Measurements from ENCODE around the gene ATP8A2.
"Not testable (repeated sequence)": the region's sequence is repeated elsewhere in the genome, so short reads cannot be mapped to it uniquely, and the experiment has no call there.

The ATP8A2 gene

GRCh38 chr13:25761041-25761440 is 389.3 kb downstream of the ATP8A2 start:
- DNase-seq (ENCODE audit: extremely low read depth in 1 of 2, low read depth in 1 of 2): no peak

GRCh38 chr13:25762281-25762680 is 390.5 kb downstream of the ATP8A2 start:
- DNase-seq (ENCODE audit: extremely low read depth in 1 of 2, low read depth in 1 of 2): no peak

DNA sequence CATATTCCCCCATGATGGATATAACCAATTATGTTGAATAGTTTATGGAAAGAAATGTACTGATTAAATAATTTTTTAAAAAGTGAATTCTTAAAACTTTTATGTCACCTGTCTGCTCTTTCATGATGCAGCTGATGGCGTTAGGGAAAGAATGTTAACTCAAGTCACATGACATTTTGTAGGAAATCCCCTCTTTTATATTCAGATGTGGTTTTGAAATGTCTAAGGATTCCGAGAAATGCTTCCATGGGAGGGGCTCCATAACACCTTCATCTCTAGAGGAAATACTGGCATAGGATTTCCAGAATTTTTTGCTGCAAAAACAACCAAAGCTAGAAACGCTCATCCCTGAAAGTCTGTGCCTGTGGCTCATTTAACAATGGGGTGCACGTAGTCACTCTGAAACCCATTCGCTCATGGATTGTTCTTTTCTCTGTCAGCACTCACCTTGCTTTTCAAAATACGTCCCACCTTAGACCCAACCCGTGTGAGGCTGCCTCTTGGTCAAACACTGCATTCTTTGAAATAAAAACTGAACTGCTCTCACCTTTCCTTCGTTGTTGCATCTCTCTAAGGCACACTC is 391.1 kb downstream of the ATP8A2 start:
- no peak for DNase-seq (ENCODE audit: extremely low read depth in 1 of 2, low read depth in 1 of 2)

DNA sequence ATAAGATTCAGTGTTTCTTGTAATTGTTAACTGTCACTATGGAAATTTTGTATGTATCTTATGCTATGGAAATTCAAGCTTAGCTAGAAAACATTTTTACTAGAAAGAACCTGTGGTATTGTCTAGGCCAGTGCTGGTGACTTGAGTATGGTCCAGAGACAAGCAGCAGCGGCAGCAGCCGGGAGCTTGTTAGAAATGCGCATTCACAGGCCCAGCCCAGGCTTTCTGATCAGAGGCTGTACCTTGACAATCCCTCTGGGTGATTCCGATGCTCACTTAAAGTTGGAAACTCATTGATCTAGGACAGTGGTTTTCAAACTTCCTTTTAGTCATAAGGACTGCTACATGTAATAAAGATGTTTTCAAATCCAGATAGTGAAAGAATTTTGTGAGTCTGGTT is 392.6 kb downstream of the ATP8A2 start:
- no peak for DNase-seq (ENCODE audit: extremely low read depth in 1 of 2, low read depth in 1 of 2)

DNA sequence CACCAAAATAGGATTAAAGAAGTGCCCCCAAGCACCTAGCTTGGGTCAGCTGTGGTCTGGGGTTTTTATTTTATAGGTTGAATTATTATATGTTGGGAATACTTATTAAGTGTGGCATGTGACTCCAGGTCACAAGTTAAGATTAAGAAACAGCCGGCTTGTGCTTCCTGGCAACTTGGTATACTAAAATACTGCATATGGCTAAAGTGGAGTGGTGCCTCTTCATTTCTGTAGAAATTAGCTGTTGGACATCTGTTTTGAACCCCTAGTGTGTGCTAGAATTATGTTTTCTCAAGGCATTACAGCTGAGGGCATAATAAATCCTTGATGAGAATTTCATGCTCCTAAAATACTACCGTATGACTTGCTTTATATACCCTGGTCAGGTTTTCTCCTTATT is 393.5 kb downstream of the ATP8A2 start:
- no peak for DNase-seq (ENCODE audit: extremely low read depth in 1 of 2, low read depth in 1 of 2)

DNA sequence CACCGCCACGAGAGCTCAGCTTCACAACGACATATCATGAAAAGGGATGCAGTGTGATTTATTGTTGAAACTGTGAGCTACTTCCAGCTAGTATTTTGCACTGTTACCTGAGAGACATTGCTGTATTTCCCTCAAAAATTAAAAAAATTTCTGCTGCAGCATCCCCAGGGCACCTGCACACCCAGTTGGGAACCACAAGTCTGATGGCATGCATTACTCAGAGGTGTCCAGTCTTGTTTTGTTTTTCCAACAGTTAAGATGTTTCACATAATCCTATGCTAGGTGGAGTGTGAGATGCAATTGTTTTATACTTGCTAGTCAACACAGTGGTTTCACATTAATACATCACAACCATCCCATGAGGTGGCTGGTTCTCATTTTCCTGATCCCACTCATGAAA is 394.8 kb downstream of the ATP8A2 start:
- no peak for DNase-seq (ENCODE audit: extremely low read depth in 1 of 2, low read depth in 1 of 2)

DNA sequence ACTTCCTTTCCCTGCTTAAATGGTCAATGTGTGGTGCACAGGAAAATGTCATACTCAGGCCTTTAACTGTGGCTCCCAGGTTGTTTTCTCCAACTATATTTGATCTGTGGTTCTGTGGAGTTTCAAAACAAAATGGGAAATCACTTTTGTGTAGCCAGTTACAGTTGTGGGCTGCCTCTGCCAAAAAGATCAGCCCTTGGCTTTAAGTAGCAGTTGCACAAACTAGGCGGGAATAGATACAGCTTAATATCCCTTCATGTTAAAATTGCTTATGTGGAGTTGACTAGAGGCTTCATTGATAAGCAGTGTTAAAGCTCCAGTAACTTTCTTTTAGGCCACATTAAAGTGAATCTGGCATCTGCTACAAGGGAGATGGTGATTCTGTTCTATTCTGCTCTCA is 395.2 kb downstream of the ATP8A2 start:
- DNase-seq (ENCODE audit: extremely low read depth in 1 of 2, low read depth in 1 of 2): no peak

DNA sequence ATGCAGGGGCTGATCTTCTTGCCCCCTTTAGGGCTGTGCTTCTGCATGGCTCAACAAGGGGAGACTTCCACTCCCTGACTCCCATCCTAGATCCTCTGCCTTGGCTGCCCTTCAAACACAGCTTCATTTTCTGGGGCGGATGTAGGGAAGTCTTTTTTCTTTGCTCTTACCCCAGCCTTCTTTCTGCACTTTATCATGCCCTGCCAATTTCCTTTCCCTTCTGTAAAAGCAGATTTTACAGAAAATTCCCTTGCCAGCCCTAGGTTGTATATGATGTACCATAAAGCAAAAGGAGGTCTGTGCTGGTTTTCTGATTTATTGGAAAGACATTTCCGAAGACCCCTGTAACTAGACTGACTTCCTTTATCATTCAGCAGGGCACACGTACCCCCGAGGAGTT is 396.6 kb downstream of the ATP8A2 start:
- no peak for DNase-seq (ENCODE audit: extremely low read depth in 1 of 2, low read depth in 1 of 2)

GRCh38 chr13:25768838-25769237 is 397.1 kb downstream of the ATP8A2 start:
- no peak for DNase-seq (ENCODE audit: extremely low read depth in 1 of 2, low read depth in 1 of 2)

GRCh38 chr13:25770601-25771000 is 398.8 kb downstream of the ATP8A2 start:
- DNase-seq (ENCODE audit: extremely low read depth in 1 of 2, low read depth in 1 of 2): no peak

GRCh38 chr13:25771202-25771601 is 399.4 kb downstream of the ATP8A2 start:
- no peak for DNase-seq (ENCODE audit: extremely low read depth in 1 of 2, low read depth in 1 of 2)

DNA sequence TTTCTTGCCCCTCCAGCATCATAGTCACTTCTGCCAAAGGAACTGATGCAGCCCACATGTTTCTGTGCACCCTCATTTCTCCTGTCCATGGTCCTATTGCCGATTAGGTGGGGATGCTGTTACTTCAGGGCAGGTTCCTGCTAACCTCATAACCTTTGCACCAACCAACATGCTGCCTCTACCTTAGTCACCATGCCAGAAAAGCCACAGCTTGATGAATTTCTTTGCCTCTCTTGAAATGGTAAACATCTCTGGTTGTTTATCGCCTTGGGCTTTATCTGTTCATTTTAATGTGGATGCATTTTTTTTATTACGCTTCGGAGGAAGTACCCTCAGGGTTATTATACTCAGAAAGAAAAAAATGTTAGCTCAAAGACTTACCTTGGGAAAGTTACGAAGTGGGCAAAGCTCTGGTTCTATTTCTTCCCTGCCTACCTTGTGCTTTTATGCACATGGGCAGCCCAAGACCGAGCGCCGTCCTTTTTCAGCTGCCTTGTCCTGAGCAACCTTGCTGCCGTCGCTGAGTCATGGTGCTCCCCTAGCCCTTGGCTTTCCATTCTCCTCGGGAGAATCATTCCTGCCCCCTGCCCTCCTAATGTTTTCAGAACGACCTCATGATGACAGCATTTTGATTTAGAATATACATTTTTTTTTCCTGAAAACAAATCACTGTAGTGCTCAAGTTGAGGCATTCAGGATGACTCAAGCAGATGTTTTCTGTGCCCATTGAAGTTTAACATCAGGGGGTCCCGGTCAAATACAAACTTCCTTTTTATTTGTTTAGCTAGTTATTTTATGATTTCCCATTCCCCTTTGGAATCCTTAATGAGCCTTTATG is 400.1 kb downstream of the ATP8A2 start:
- DNase-seq (ENCODE audit: extremely low read depth in 1 of 2, low read depth in 1 of 2): no peak

GRCh38 chr13:25772534-25772933 is 400.8 kb downstream of the ATP8A2 start:
- not testable (repeated sequence) for DNase-seq (ENCODE audit: extremely low read depth in 1 of 2, low read depth in 1 of 2)

GRCh38 chr13:25774056-25774455 is 402.3 kb downstream of the ATP8A2 start:
- DNase-seq (ENCODE audit: extremely low read depth in 1 of 2, low read depth in 1 of 2): not testable (repeated sequence)

DNA sequence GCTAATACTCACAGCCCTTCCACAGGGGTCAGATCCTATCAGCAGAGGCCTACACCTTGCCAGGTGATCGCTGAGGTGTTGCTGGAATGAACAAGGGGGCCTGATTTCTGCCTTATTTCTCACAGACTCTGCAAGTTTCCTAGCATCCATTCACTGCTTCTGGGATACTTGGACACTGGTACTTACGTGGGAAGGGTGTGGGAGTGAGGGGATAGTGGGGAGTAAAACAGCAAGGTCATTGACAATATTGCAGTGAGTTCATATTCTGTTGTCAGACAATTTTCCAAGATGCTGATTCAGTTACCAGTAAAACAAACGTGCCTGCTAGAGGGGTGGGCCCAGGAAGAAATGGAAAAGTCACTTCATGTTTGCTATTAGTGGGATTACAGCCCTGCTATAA is 403.5 kb downstream of the ATP8A2 start:
- no peak for DNase-seq (ENCODE audit: extremely low read depth in 1 of 2, low read depth in 1 of 2)

- DNase-seq (ENCODE audit: extremely low read depth in 1 of 2, low read depth in 1 of 2): no peak
Measured at GRCh38 chr13:25775986-25776385, 404.2 kb downstream of the ATP8A2 start.

GRCh38 chr13:25776722-25777121 is 404.9 kb downstream of the ATP8A2 start:
- DNase-seq (ENCODE audit: extremely low read depth in 1 of 2, low read depth in 1 of 2): no peak

GRCh38 chr13:25777509-25777908 is 405.7 kb downstream of the ATP8A2 start:
- no peak for DNase-seq (ENCODE audit: extremely low read depth in 1 of 2, low read depth in 1 of 2)

GRCh38 chr13:25778365-25778764 is 406.6 kb downstream of the ATP8A2 start:
- DNase-seq (ENCODE audit: extremely low read depth in 1 of 2, low read depth in 1 of 2): no peak

DNA sequence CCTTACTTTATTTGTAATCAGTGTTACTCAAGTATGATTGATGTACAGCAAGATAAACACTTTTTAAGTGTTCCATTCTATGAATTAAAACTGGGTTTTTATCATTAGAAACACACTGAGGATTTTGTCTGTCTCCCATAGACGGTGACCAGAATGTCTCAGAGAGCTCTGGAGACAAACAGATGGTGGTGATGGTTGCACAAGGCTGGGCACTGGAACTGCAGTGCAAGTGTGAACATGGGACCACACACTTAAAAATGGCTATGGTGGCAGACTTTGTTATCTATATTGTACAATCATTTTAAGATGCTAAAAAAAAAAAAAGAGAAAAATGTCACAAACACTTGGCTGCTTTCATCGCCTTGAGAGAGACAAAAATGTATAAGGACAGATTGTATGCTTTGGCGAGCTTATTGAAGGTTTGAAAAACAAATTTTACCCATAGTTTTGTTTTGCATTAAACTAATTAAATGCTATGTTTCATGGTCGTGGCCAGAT is 407.1 kb downstream of the ATP8A2 start:
- no peak for DNase-seq (ENCODE audit: extremely low read depth in 1 of 2, low read depth in 1 of 2)

DNA sequence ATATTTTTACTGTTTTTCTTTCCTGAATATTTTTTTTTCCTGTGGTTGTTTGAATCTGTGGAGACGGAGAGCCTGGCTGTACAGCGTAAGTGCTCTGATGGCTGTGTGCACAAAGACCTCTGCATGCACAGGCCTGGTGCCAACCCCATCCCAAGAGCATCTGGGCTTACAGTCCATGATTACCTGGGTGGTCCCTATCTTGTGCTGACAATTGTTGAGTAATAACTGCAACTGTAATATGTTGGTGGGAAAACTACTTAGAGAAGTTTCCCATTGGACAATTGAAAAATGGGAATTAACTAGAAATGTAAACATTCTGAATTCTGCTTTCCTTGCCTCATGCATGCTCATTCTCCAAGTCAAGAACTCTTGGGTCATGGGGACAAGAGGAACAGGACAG is 411.3 kb downstream of the ATP8A2 start:
- DNase-seq (ENCODE audit: extremely low read depth in 1 of 2, low read depth in 1 of 2): no peak

DNA sequence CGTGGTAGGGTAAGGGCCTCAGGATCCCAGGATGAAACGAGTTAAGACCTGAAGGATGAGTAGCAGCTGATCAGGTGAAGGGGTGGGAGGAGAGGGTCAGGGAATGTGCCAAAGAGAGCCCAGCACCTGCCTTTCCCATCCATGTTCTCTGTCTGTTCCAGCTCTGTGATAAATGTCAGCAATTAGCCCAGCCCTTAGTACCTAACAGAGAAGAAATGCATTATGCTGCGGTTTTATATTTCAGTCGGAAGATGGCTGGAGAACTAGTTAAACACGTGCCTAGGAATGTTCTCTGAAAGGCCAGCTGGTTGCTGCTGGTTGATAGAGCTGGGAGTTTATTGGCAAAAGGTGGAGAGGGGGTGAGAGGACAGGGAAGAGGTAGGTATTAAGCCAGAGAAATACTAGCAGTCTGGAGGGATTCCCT is 411.8 kb downstream of the ATP8A2 start:
- no peak for DNase-seq (ENCODE audit: extremely low read depth in 1 of 2, low read depth in 1 of 2)
